HG02623 (cell line): Measurements from ENCODE around the gene CR2.
"Not testable (repeated sequence)": the region's sequence is repeated elsewhere in the genome, so short reads cannot be mapped to it uniquely, and the experiment has no call there.

Source experiments
- ATAC-seq: cut with Tn5 transposase; IDR thresholded peaks from one replicate; pipeline ENCODE4 v1.9.1; 2021; ENCODE audit warnings: moderate library complexity; ENCODE audit not compliant: unreplicated experiment

The CR2 gene

DNA sequence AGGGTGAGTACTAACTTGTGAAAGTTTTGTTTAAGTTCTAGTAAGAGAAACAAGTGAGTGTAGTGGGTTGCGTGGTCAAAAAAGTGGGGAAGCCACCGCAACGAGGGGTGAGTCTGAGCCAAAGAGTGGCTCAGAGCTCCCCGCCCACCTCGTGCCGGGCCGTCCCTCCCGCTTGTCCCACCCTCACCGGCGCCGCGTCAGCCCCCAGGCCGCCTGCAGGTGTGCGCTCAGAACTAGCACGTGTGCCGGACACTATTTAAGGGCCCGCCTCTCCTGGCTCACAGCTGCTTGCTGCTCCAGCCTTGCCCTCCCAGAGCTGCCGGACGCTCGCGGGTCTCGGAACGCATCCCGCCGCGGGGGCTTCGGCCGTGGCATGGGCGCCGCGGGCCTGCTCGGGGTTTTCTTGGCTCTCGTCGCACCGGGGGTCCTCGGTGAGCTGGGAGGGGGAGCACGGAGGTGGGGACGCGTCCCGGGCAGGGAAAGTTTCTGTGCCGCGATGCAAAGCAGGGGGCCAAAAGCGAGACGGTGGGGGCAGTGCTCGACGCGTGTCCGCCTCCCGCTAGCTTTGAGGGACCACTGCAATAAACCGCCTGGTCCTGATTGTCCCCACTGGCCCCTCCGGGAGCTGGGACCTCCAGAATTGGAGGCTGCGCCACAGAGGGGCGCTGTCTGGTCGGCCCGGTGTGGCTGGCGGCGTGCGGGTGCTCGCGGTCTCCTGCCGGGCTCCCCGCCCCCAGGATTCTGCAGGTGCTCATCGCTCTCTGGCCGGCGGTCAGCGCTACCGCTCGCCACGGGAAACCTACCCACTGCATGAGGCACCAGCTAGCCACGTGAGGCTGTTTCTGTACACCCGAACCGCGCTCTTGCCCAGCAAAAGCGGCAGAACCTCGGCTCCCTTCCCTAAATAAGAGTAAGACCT is at the start of gene CR2:
TSS of gene CR2 (plus strand) at position 283 of the 919 bp plus-strand sequence. CDS start at position 374, 91 bp downstream.
- ATAC-seq, result peak; percentile 76

- peak; percentile 48 for ATAC-seq
Observed at GRCh38 chr1:207404849-207405525, 49.1 kb upstream of the CR2 start.

DNA sequence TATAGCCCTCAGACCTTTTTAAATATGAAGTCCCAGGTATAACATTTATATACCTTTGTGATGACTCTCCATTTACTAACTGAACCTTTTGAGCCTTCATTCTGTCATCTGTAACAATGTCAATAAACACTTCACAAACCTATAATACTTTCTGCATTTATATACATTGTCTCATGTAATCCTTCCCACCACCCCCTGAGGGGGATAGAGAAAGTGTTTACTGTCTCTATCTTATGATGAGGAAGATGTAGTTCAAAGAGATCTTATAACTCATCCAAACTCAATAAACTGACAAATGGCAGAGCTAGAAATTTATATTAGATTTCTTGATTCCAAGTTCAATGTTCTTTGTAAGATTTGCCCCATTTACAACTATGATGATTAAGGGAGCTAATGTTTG is 48.3 kb upstream of the CR2 start:
- ATAC-seq, result no peak

- no peak for ATAC-seq
Observed at GRCh38 chr1:207407655-207408260, 46.4 kb upstream of the CR2 start.

DNA sequence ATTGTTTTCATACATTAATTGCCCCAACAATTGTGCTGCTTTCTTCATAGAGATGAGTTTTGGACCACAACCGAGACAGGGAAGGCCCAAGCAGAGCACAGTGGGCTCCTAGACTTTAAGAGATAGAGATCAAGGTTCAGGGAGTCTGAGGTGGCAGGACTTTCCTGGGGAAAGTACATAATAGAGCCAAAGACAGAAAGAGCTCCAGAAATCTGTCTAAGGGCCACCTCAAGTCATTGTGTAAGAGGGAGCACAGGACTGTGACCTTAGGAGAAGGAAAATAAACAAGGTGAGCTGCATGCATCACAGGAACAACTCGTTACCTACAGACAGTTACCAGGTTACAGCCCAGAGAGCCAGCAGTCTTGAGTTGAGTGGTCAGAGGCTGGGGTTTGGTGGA is 41.3 kb upstream of the CR2 start:
- ATAC-seq, result no peak

DNA sequence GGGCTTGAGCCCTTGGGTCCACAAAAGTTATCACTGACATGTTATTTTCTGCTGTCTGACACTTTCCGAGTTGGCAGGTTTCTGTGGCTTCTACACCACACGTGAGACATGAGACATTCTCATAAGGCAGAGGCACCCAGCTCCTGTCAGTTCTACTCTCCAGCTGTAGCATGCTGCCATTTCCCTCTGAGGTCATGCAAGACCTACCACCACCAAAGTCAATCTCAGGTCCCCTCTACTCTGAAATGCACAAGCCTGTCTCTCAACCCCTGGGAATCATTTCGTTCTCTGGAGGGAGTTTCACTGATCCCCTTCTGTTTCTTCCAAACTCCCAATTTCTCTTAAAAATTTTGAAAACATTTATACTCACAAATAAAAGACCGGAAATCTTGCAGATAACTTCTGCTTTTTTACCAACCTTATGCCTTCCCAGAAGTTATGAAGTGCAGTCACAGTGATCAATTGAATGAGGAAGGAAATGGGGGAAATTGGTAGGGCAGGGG is 39.5 kb upstream of the CR2 start:
- peak; percentile 84 for ATAC-seq

DNA sequence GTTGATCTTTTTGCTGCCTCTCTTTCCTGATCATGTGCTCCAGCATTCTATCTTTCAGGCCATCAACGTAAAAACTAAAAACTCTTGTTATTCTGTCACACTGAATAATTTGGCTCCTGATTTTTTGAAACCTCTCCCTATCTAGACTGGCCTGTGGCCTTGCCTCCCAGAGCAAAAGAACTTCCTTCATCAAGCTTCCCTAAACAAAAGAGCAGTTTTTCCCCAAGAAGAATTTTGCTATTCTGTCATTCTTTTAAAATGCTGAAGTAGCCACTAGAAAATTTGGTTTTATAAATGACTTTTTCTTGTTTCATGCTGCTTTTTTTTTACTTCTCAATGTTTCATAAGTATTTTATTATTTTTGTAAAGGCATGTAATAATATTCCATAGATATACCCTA is 37.1 kb upstream of the CR2 start:
- ATAC-seq, result no peak

- ATAC-seq, result no peak
Observed at GRCh38 chr1:207418351-207418750, 35.8 kb upstream of the CR2 start.

GRCh38 chr1:207420109-207420508 is 34.0 kb upstream of the CR2 start:
- ATAC-seq, result no peak

DNA sequence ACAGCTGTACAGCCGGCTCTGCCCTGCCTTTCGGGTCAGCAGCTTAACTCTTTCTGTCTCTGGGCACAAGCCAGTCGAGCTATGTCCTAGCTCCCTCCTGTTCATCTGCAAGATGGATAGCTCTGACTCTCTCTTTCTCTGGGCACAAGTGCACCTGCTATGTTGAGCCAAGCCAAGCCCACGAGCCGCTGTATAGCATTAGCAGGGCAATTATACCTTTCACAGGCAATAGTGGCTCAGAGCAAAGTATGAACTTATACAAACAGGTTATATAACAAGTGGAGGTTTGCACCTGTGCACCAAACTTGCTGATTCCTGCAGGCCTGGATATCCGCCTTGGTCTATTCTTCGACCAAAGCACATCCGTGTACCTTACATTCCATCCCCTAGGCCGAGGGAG is 33.0 kb upstream of the CR2 start:
- ATAC-seq, result no peak

DNA sequence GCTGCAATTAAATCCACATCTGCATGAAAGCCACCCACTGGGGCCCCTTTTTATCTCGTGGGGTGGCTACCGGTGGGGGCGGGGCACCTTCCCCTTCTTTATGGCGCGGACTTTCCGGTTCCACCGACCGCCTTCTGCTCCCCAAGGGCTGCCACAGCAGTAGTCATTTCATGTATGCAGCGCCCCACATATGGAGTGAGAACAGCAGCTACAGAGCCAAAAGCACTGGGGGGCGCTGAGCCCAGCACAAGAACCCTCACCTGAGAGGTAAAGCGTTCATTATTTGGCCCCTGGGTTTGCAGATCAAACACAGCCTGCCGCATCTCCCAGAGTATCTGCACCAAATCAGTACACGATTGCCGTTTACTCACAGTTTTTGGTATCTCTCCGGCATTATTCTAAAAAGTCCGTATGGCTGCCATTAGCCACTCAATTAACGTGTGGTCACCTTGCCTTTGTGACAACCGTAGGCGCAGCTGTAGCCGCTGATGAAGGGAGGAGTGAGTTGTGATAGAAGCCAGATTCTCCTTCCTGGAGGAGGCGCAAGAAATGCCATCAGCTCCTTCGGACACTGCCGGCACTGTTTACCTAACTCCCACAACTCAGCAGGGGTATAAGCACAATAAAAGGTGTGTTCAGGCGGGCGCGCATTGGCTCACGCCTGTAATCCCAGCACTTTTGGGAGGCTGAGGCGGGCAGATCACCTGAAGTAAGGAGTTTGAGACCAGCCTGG is 30.4 kb upstream of the CR2 start:
- ATAC-seq, result no peak

DNA sequence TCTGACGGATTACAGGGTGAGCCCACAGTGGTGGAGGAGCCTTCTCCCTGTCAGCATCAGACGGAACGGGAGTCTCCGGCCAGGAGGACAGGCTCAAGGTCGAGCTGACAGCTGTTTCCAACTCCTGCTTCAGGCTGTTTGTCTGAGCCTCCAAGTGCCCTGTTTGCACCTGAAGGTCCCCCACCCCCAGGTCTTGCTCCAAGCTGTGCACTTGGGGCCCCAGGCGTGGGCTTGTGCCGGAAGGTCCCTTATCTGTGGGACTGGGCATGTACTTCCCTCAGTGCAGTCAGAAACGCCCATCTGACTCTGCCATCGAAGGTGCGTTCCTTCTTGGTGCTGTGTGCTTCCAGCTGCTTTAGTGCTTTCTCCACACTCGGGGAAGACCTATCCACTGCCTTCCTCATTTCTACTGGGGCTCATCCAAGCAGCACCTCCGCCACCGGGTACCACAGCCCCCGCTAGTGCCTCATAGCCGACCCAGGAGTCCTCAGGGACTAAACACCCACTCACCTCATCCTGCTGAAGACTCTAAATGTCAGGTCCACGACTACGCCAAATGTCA is 29.5 kb upstream of the CR2 start:
- ATAC-seq, result no peak

DNA sequence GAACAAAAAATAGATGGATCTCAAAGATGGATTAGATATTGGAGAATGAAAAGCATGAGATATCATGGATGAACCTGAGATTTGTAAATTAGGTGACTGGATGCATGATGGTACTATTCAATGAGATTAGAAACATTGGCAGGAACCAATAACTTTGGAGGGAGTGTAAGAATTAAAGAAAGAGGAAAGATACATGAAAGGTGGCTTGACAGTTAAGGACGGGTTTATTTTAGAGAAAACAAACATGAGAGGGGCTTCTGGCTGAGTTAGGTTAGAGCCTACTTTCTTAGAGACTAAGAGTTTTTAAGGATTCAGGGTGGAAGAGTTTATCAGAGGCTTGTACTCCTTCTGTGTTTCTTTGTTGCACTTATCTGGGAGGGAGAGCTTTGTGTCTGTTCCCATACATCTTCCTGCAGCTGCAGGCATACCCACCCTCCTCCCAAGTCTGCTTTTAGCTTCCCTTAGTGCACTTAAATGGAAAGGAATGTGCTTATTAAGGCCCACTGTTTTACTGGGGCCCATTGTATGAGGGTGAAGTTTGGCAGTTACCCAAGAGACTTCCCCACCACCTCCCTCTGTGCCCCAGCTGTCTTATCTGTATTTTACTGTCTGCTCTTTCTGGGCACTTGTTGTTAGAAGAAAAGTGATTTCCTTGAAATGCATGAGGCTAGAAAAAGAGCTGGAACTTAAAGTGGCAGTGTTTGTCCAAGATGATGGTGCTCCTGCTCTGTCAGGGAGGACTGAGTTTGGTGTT is 26.1 kb upstream of the CR2 start:
- no peak for ATAC-seq

DNA sequence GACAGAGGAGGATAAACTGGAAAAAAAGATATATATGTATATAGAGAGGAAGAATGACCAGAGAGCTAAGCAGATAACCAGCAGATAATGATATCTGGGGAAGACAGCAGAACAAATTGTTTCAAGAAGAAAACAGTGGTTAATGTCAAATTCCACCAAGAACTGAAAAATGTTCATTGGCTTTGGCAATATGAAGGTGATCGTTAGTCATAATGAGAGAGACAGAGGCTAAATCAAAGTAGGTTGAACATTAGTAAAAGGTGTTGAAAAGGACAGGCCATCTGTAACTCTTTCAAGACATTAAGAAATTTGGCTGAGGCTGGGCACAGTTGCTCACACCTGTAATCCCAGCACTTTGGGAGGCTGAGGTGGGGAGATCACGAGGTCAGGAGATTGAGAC is 25.3 kb upstream of the CR2 start:
- no peak for ATAC-seq

DNA sequence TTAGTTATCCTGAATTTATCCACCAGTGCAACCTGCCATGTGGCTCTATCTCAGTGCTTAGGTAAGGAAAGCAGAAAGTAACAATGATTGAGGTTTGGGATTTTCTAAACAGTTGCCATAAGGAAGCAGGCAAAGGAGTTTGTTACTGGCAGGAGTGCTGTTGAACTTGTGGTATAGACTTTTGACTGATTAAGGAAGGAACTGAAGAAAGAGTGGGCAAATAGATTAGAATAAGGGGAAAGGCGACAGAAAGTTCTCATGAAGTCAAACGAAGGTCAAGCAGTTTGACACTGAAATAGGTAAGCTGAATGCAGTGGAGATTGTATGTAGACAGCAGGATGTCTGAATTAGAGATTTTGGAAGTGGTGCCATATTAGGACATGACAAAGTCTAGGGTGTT is 24.2 kb upstream of the CR2 start:
- no peak for ATAC-seq

GRCh38 chr1:207430602-207431001 is 23.5 kb upstream of the CR2 start:
- no peak for ATAC-seq

DNA sequence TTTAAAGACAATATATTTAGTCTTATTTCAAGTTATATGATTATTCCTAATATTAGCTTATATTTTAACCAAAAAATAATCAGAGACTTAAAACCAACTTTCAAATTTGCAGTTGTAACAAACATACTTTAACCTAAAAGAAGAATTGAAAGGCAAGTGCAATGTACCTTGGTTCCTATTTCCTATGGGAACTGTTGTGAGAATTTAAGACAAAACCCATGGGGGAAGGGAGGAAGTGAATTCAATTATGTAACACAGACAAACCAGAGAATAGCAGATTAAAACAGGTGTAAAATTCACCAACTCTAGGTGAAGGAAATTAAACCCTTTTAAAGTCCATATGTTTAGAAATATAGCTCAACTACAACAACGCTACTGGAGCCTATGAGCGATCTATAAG is 22.6 kb upstream of the CR2 start:
- ATAC-seq, result no peak

DNA sequence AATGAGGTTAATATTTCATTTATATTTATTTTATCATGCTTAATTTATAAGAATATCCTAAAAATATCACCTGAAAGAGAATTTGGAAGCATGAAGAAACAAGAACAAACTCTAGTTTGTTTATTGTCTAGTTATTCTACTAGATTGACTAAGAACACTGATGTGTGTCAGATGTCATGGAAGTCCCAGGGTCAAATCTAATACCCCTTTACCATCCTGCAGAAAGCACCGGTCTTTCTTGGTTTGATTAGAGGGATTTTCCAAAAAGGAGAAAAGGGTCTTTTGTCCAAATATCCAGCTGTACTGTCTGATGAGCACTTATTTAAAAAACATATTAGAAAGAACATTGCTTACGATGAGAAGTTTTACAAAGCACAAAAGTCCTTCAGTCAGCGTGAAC is 20.7 kb upstream of the CR2 start:
- ATAC-seq, result no peak

GRCh38 chr1:207436746-207437145 is 17.4 kb upstream of the CR2 start:
- not testable (repeated sequence) for ATAC-seq

DNA sequence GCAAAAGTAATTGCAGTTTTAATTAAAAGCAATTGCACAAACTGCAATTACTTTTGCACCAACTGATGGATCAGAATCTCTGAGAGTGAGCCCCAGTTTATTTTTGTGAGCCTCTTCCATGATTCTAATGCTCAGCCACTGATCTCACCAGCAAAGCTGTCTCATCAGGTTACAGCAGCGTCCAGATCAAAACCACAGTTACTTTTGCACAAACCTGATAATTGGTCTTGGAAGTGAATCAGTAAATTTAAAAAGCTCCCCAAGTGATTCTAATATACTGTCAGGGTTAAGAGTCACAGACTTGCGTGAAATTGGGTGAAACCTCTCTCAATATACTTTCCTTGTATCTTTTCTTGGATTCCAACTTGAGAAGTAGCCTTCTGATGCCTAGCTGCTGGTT is 13.5 kb upstream of the CR2 start:
- ATAC-seq, result no peak
